ENCODE results near the gene TSPO.

The TSPO gene

GRCh38 chr22:43159484-43160178, 8.3 kb downstream of the TSPO start:
- no peak for DNase-seq

DNA sequence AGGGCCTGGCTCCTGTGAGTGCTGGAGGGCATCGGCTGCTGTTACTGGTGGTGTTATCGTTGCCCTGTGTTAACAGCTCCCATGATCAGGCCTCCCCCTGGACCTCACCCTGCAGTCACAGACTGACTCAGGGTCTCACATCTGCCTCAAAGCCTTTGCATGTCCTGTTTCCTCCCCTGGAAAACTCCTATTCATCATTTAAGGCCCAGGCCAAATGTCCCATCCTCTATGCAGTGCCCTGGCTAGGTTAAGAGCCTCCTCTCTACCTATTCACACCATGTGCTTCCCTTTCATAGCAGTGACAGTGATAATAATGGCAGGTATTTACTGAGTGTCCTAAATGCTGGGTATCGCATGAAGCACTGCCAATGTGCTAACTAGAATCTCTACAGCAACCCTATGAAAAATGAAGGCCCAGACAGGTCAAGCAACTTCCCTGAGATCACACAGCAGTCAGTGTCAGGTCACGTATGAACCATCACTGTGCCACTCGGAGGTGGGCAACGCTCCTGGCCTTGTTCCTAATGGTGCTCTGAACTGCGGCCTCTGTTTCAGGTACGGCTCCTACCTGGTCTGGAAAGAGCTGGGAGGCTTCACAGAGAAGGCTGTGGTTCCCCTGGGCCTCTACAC, 9.3 kb downstream of the TSPO start:
- DNase-seq = no peak

- DNase-seq = no peak
These were observed 11.2 kb downstream of the TSPO start for GRCh38 chr22:43162412-43163150.

DNA sequence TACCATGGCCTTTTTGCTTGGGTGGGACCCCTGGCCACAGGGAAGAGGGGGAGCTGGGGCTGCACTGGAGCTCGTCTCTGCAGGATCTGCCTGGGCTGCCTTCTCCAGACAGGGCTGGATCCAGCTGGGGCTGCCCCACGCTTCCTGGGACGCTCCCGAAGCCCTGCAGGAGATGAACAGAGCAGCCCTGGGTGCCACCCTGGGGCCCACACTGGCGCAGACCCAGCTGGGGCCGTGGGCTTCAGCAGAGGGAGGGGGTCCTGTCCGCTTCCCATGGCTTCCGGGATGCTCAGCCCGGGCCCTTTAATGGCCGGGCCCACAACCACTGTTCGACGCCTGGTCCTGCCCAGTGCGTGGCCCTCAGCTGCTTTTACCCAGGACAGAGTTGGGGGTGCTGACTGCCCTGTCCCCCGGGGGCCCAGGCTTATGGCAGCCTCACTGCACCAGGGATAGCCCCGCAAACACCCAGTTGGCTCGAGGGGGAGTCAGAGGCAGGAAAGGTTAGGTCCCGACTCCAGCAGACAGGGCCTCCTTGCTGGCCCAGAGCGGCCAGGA, 12.0 kb downstream of the TSPO start:
- no peak for DNase-seq

- no peak for DNase-seq
These were observed 13.3 kb downstream of the TSPO start for GRCh38 chr22:43164636-43165035.

- DNase-seq = no peak
These were observed 15.0 kb downstream of the TSPO start for GRCh38 chr22:43166132-43166930.

DNA sequence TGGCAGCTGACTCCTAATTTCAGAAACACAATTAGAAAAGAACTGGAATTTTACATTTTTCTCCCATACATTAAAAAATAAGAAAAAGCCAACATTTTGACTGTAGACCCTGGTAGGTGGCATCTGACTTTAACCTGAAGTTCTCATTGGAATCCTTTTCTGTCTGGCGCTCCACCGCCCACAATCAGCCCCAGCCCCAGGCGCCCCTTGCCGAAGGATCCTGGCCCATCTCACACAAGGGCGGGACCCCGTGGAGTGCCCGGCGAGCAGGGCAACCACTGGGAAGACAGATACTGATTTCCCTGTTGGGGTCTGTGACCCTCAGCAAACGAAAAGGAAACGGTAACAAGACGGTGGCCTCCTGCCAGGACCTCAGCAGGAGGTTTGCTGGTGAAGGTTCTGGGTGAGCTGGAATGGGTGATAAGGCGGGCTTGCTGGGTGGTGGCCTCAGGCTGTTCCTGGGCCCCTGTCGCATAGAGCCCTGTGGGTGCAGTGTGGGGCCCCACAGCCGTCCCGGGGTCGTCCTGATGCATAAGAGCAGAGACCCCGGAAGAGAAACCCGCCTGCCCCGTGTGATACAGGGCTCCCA, 15.7 kb downstream of the TSPO start:
- DNase-seq = no peak

DNA sequence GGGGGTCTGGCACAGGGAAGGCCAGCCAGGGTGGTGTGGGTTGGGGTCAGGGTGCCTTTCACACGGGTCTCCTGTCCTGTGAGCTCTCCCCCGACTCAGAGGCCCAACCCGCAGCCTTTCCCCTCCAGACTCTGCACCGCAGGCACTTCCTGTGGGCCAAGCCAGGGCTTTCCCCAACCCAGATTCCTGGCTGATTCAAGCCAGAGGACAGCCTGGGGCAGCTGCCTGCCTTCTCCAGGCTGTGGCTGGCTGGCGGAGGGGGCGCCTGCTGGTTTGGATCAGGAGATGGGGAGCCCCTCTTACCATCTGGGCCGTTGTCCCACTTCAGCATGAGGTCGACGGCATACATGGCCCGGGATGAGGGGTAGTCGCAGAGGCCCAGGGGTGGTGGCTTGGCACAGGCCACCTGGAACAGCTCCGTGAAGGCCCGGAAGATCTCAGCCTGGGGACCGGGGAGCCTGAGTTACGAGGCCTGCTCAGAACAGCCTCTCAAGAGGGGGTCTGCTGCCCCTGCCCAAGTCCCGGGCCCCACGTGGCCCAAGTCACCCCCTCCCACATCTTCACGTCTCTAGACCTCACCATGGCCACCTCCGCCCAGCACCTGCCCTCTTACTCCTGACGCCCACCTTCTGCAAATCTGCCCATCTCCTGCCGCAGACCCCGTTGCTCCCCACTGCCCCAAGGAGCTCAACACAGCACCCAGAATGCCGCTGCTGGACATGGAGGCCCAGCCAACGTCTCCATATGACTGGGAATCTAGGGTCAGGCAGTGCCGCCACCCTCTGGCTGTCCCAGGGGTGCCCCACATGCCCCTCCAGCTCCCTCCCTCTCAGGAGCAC, 17.3 kb downstream of the TSPO start:
- no peak for DNase-seq

- no peak for DNase-seq
These were observed 18.2 kb downstream of the TSPO start for GRCh38 chr22:43169310-43170130.

- DNase-seq = no peak
These were observed 18.7 kb downstream of the TSPO start for GRCh38 chr22:43170131-43170480.

DNA sequence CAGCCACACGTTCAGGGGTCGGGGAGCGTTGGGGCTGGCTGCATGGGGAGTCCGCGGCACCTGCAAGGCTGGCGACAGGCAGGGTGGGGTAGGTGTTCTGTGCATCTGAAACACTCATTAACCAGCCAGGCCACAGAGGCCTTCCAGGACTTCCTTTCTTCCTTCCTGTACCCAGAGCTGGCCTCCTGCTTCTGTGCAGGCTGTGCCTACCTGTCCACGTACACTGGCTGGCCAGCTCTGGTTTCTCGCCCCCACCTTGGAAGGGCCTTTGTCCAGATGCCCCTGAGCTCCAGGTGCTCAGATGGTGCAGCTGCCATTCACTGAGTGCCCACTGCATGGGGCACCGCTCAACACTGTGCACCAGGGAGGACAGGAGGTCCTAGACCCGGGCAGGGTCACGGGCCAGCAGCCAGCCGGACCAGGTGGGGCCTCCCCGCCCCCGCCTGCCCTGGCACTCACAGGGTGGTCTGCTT, 19.7 kb downstream of the TSPO start:
- no peak for DNase-seq

DNA sequence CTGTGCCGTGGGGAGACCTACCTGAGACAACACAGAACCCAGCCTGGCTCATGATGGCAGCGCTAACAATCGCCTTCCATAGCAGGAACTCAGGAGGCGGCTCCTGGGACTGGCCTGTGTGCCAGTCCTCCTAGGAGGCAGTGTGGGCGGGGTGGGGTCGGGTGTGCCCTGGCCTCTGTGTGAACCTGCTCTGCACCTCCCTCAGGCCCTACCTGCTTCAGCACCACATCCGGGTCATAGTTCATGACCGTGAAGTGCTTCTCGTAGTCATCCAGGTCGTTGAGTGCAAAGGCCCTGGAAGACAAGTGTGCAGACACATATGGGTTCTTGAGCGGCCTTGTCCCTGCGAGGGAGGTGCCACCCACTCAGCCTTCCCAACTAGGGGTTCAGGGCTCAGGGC, 20.2 kb downstream of the TSPO start:
- DNase-seq = no peak

- DNase-seq = no peak
These were observed 20.8 kb downstream of the TSPO start for GRCh38 chr22:43172191-43172590.

DNA sequence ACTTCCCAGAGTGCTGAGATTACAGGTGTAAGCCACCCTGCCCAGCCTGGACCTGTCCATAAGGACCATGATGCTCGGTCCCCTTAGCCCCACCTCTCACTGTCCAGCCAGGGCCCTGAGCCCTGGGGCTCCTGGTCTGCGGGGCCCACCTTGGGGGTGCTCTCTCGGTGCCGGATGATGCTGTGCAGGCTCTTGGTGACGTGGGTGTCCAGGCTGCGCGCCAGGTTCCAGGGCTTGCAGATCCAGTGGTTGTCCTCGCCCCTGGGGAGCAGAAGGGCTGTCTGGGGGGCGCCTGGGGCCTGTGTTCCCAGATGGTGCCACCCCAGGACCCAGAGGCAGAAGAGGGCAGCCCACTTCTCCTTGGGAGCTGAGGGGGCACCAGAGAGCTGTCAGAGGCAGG, 22.2 kb downstream of the TSPO start:
- no peak for DNase-seq

DNA sequence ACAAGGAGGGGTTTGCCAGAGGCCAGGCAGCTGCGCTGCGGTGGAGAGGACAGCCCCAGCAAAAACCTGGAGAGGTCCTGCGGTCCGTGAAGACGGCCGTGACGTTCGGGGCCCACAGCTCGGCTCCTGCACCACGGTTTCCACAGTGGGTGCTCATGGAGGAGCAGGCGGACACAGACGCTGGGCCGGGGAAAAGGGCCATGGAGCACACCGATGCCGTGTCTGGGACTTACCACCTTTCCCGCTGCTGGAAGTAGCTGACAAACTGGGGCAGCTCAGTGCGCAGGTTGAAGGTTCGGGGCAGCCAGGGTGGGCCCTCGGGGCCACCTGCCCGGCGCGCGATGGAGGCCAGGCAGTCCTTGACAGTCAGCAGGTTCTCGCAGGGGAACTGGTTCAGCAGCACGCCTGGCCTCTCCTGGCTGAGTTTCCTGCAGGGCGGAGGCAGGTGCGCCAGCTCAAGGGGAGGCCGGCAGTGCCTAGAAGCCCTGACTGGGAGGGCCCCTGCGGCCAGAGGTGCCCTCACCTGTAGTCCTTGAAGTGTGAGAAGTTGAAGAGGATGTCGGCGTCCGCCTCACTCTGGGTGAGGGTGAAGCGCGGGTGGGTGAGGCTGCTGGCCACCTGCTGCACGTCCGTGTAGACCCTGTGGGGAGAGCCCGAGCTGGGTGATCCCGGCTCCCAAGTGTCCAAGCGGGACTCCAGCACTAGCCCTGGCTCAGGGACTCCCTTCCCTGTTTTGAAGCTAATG, 22.8 kb downstream of the TSPO start:
- DNase-seq = no peak

GRCh38 chr22:43174941-43175531, 23.7 kb downstream of the TSPO start:
- no peak for DNase-seq

GRCh38 chr22:43176090-43176489, 24.7 kb downstream of the TSPO start:
- no peak for DNase-seq

DNA sequence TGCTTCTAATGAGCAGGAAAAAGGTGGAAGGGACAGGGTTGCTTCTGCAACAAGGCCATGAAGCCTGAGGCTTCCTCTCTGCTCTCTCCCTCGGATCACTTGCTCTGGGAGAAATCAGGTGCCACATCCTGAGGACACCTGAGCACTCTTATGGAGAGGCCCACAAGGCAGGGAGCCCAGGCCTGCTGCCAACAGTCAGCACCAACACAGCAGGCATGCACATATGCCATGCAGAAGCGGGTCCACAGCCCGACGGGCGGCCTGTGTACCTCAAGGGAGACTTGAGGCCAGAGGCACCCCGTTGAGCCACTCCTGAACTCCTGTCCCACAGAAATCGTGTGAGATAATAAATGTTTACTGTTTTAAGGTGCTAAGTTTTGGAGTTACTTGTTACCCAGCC, 26.1 kb downstream of the TSPO start:
- DNase-seq = no peak

DNA sequence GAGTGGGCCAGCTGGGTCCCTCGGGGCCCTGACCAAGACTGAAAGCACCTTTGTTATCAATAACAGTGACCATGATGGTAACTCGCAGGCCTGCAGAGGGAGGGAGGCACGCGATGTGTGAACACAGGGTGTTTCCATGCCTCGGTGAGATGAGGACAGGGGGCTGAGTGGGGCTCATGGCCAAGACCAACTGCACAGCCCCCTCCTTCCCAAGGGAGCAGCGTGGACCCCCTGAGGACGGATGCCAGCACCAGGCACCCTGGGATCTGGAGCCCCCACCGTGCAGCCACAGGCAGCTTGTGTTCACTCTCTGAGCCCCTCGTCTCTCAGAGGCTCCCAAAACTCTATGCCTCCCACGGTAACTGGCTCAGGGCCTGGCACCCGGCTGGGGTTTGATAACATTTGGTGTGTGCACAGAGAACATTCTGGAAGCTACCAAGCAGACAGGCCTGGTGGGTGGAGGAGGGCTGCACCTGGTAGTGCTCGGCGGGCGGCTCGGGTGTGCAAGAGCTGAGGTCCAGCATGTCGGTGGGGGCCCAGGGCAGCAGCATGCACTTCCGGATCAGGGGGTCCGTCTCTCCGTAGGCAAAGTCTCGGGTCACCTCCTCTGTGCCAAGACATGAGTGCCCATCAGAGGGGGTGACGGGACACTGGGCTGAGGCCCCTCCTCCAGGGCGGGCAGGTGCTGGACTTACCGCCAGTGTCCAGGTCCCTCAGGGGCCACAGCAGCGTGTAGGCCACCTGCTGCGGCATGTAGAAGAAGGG, 28.0 kb downstream of the TSPO start:
- DNase-seq = no peak

Data from activated effector memory CD4-positive, alpha-beta T cell treated with Interleukin-2 at 50 U/mL for 16 hours (primary cell).